Cardiac septum (tissue), 1 donor: ENCODE data around the gene PSG1. TPM values are rescaled to one million over a fixed set of nuclear protein-coding genes. Genes with fewer than 3 reads are reported as not detected.
"Not testable (repeated sequence)": the region's sequence is repeated elsewhere in the genome, so short reads cannot be mapped to it uniquely, and the experiment has no call there.

Experiments
- DNase-seq: peaks from one replicate; pipeline ENCODE4 v3.0.0-alpha.2; 2020; ENCODE audit warnings: low spot score
- intact Hi-C: fragments of 100-400 bp; cut with DNase I; formaldehyde crosslinking; loops from one replicate; pipeline ENCODE4 v1.14.0; 2022
- total RNA-seq: library from RNA; stranded (reverse); fragmentation: NEBNext Ultra II Directional; extraction: Animal tissue kit (Norgen Biotek cat#: 25700); gene quantifications from one replicate; pipeline ENCODE4 v1.2.1, GENCODE V29; 2021
- donor health status: DM: no; HTN: no; CAD: no.

Gene PSG1
- total RNA-seq, 1 donor from 2014 or later, result not detected

- DNase-seq, intact Hi-C loops: not testable (repeated sequence)
Measured at GRCh38 chr19:42832023-42832680, 47.4 kb downstream of the PSG1 start.

- DNase-seq, result no peak
- intact Hi-C loops, result no loop called here
Measured at GRCh38 chr19:42831221-42832019, 48.1 kb downstream of the PSG1 start.

- DNase-seq, intact Hi-C loops: not testable (repeated sequence)
Measured at GRCh38 chr19:42821306-42821977, 58.1 kb downstream of the PSG1 start.

GRCh38 chr19:42819960-42820650 lies 59.4 kb downstream of the PSG1 start:
- intact Hi-C loops, DNase-seq: not testable (repeated sequence)

GRCh38 chr19:42816894-42817293 lies 62.6 kb downstream of the PSG1 start:
- intact Hi-C loops, result no loop called here
- DNase-seq, result no peak

Other genes with a start within 250 kb of the PSG1 start
- not detected for gene PSG3, start 139.2 kb downstream of the PSG1 start, total RNA-seq
- gene PSG8, start 114.0 kb downstream of the PSG1 start, total RNA-seq, result not detected
- not detected for gene PSG6, start 38.2 kb upstream of the PSG1 start, total RNA-seq
- gene PSG7, start 57.5 kb upstream of the PSG1 start, total RNA-seq, result not detected
- gene PSG11, start 146.8 kb upstream of the PSG1 start, total RNA-seq, result not detected
- not detected for gene PSG2, start 203.0 kb upstream of the PSG1 start, total RNA-seq